MM.1S (cell line): ENCODE data around the gene RAPSN.

Experiments
- CTCF ChIP-seq: fragments of 300-600 bp; sonication (generic); IDR thresholded peaks from 2 replicates; pipeline ENCODE4 v1.5.1; 2016; ENCODE audit warnings: antibody characterized with exemption, low read length, mixed read lengths
- EZH2 ChIP-seq: fragments of 300-600 bp; sonication (generic); optimal IDR thresholded peaks from 2 replicates; pipeline ENCODE3; 2017; ENCODE audit warnings: low read depth, mild to moderate bottlenecking, antibody characterized with exemption, low read length, mixed read lengths

GRCh38 chr11:47410370-47411264 is 38.3 kb downstream of the RAPSN start:
- no peak for TF ChIP-seq CTCF
- no peak for TF ChIP-seq EZH2
